Gastroesophageal sphincter (tissue), 4 donors: ENCODE data around the gene C7orf33. TPM values are rescaled to one million over a fixed set of nuclear protein-coding genes. Genes with fewer than 3 reads are reported as not detected.

Experiments
- ATAC-seq: fragments of 150-250 bp; one replicate; pipeline ENCODE4 v1.9.1; 2016; ENCODE audit warnings: mild to moderate bottlenecking, moderate library complexity
- H3K27ac ChIP-seq, 4 donors: fragments of 200-600 bp; sonication (generic) in 3 of 4; 1 replicate in 3 of 4; 2 replicates in 1 of 4; pipeline ENCODE4 v1.5.1; 2016 to 2019
- H3K27me3 ChIP-seq: fragments of 200-600 bp; sonication (generic); one replicate; pipeline ENCODE4 v1.5.1; 2019
- H3K36me3 ChIP-seq, 2 donors: fragments of 200-600 bp; sonication (generic); one replicate each; pipeline ENCODE4 v1.5.1; 2019; ENCODE audit warnings: control low read depth in 1 of 2
- H3K4me1 ChIP-seq, 3 donors: fragments of 200-600 bp; sonication (generic); 1 replicate in 2 of 3; 2 replicates in 1 of 3; pipeline ENCODE4 v1.5.1; 2016 to 2019; ENCODE audit warnings: control low read depth in 2 of 3
- H3K4me3 ChIP-seq, 2 donors: fragments of 200-600 bp; sonication (generic); one replicate each; pipeline ENCODE4 v1.5.1; 2019; ENCODE audit warnings: mild to moderate bottlenecking in 1 of 2, moderate library complexity in 1 of 2
- H3K9me3 ChIP-seq, 3 donors: fragments of 200-600 bp; sonication (generic); one replicate each; pipeline ENCODE4 v1.5.1; 2017 to 2019; ENCODE audit warnings: control low read depth in 2 of 3
- CTCF ChIP-seq, 4 experiments: fragments of 200-600 bp in 2 of 4; fragments of 450-650 bp in 2 of 4; sonication (generic) in 1 of 4; IDR thresholded peaks; one replicate each; pipeline ENCODE4 v1.5.1; 2017 to 2019; ENCODE audit warnings: antibody characterized with exemption in 4 of 4, mild to moderate bottlenecking in 2 of 4, moderate library complexity in 2 of 4
- EP300 ChIP-seq: sonication (generic); formaldehyde crosslinking; IDR thresholded peaks from one replicate; pipeline ENCODE4 v1.6.1; 2017; ENCODE audit warnings: antibody characterized with exemption, mild to moderate bottlenecking
- POLR2A ChIP-seq, 2 donors: fragments of 450-650 bp; IDR thresholded peaks; one replicate each; pipeline ENCODE4 v1.6.1; 2017; ENCODE audit warnings: antibody characterized with exemption in 2 of 2, mild to moderate bottlenecking in 2 of 2, moderate library complexity in 1 of 2
- POLR2AphosphoS5 ChIP-seq: sonication (generic); formaldehyde crosslinking; IDR thresholded peaks from one replicate; pipeline ENCODE4 v1.6.1; 2017; ENCODE audit warnings: antibody characterized with exemption
- WGBS, 2 donors: methylation state at CpG; one replicate each; pipeline ENCODE4 v1.1.5; 2018; ENCODE audit warnings: low coverage in 1 of 2; 5-methylcytosine and 5-hydroxymethylcytosine counted together
- total RNA-seq, 4 donors: library from RNA; depleted of rRNA; stranded (reverse); fragments of >200 nt; gene quantifications; one replicate each; pipeline ENCODE4 v1.1.0, GENCODE V29; 2016

The C7orf33 gene
- total RNA-seq, 4 donors from 2014 or later: not detected

- no peak overlapping the region for H3K27ac ChIP-seq
- TF ChIP-seq POLR2AphosphoS5 (no peak), CTCF (IDR thresholded peaks at IDR 0.05) (no peak), EP300 (no peak), POLR2A (IDR thresholded peaks at IDR 0.05) (no peak)
- WGBS, 2 donors: 93 to 100% methylated on average over 4 to 8 of the region's 19 CpGs
- ATAC-seq: no peak
- no peaks in the 10 kb centered on the region for H3K36me3 ChIP-seq
- no peaks in the 10 kb centered on the region for H3K27me3 ChIP-seq
- no peak overlapping the region for H3K4me3 ChIP-seq
- no peaks in the 10 kb centered on the region for H3K4me1 ChIP-seq
- no peaks in the 10 kb centered on the region for H3K9me3 ChIP-seq
Observed at GRCh38 chr7:148637094-148637493, 46.5 kb downstream of the C7orf33 start.

DNA sequence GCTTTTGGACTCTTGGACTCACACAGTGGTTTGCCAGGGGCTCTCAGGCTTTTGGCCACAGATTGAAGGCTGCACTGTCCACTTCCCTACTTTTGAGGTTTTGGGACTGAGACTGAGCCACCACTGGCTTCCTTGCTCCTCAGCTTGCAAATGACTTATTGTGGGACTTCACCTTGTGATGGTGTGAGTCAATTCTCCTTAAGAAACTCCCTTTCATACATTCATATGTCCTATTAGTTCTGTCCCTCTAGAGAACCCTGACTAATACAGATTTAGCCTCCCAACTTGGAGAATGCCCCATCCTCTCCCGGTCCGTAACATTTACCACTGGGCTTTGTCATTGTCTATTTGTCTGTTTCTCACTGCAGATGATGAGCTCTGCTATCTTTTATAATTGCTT is 55.3 kb downstream of the C7orf33 start:
- Histone ChIP-seq H3K4me1 (no peaks in the 10 kb centered on the region), H3K27ac (no peak overlapping the region), H3K27me3 (peaks cover 26% of the 10 kb centered on the region), H3K36me3 (no peaks in the 10 kb centered on the region), H3K9me3 (no peaks in the 10 kb centered on the region), H3K4me3 (no peak overlapping the region)
- WGBS, 2 donors: 73 to 89% methylated on average over 2 of the region's 2 CpGs
- TF ChIP-seq POLR2A (IDR thresholded peaks at IDR 0.05): no peak
- TF ChIP-seq EP300: no peak
- no peak for TF ChIP-seq CTCF (IDR thresholded peaks at IDR 0.05)
- no peak for TF ChIP-seq POLR2AphosphoS5
- ATAC-seq: no peak

DNA sequence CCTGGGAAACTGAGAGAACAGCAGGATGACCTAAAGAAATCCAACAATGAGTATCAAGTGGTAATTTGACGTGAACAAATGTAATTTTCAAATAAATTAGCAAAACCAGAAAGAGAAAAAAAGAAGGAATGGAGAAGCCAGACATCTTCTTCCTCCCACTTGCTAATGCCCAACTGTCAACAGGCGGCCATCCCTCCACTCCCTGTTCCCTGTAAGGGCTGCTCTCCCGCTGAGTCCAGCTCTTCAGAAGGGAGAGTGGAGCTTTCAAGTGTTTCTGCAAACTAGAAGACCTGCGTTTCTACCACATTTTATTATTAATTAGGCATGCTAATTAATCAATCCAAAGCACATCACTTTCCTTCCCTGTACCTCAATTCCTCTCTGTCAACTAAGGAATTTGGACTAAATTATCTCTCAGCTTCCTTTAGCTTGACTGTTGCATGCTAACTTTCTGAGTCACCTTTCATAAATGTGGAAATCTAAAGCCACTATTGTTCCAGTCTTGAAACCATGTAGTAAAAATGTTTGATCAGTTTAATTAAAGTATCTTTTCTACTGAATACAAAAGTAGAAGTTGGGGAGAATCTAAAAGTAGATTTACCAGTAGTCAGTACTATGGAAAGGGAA is 59.8 kb downstream of the C7orf33 start:
- TF ChIP-seq POLR2A (IDR thresholded peaks at IDR 0.05) (no peak), POLR2AphosphoS5 (no peak), EP300 (no peak), CTCF (IDR thresholded peaks at IDR 0.05) (no peak)
- no peak overlapping the region for H3K4me3 ChIP-seq
- no peaks in the 10 kb centered on the region for H3K36me3 ChIP-seq
- no peaks in the 10 kb centered on the region for H3K4me1 ChIP-seq
- no peak overlapping the region for H3K27ac ChIP-seq
- H3K27me3 ChIP-seq: peaks cover 4% of the 10 kb centered on the region
- no peaks in the 10 kb centered on the region for H3K9me3 ChIP-seq
- no peak for ATAC-seq
- 66 to 75% methylated on average over 1 to 4 of the region's 4 CpGs for WGBS, 2 donors

DNA sequence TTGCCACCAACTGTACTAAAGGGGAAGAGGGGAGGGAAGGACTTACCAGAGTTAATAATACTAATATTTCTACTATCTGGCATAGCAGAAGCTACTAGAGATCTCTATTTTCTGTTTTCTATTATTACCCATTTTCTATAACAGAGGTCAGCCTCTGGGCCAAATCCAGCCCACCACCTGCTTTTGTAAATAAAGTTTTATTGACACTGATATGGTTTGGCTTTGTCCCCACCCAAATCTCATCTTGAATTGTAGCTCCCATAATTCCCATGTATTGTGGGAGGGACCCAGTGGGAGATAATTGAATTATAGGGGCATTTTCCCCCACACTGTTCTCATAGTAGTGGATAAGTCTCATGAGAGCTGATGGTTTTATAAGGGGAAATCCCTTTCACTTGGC is 62.2 kb downstream of the C7orf33 start:
- ATAC-seq: no peak

More for the DNA sequence above, 62.2 kb downstream of the C7orf33 start:
- Histone ChIP-seq H3K36me3 (no peaks in the 10 kb centered on the region), H3K27me3 (no peaks in the 10 kb centered on the region), H3K4me1 (no peaks in the 10 kb centered on the region), H3K27ac (no peak overlapping the region), H3K4me3 (no peak overlapping the region), H3K9me3 (no peaks in the 10 kb centered on the region)
- TF ChIP-seq EP300: no peak
- no peak for TF ChIP-seq POLR2AphosphoS5
- TF ChIP-seq CTCF (IDR thresholded peaks at IDR 0.05): no peak
- TF ChIP-seq POLR2A (IDR thresholded peaks at IDR 0.05): no peak
